HG03135 (cell line): ENCODE measurements around the gene CIZ1.

Source experiments
- ATAC-seq: cut with Tn5 transposase; IDR thresholded peaks from one replicate; pipeline ENCODE4 v1.9.1; 2021; ENCODE audit warnings: mild to moderate bottlenecking, moderate library complexity; ENCODE audit not compliant: unreplicated experiment

CIZ1 gene

DNA sequence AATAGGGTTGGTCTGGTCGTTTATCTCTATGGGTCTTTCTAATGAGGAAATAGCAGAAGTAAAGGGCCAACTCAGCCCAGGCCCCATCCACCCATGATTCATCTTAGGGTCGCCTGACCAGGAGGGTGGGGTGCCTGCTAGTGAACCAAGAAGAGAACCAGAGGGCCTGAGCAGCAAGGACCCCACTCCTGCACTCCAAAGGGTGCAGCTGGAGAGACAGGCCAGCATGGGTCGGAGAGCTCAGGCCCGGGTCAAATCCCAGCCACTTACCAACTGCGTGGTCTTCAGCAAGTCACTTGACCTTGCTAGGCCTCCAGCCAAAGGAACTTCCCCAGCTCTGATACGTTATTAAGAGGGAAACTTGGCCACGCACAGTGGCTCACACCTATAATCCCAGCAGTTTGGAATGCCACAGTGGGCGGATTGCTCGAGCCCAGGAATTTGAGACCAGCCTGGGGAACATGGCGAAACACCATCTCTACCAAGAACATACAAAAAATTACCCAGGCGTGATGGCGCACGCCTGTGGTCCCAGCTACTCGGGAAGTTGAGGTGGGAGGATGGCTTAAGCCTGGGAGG, 27.0 kb downstream of the CIZ1 start:
- no peak for ATAC-seq

DNA sequence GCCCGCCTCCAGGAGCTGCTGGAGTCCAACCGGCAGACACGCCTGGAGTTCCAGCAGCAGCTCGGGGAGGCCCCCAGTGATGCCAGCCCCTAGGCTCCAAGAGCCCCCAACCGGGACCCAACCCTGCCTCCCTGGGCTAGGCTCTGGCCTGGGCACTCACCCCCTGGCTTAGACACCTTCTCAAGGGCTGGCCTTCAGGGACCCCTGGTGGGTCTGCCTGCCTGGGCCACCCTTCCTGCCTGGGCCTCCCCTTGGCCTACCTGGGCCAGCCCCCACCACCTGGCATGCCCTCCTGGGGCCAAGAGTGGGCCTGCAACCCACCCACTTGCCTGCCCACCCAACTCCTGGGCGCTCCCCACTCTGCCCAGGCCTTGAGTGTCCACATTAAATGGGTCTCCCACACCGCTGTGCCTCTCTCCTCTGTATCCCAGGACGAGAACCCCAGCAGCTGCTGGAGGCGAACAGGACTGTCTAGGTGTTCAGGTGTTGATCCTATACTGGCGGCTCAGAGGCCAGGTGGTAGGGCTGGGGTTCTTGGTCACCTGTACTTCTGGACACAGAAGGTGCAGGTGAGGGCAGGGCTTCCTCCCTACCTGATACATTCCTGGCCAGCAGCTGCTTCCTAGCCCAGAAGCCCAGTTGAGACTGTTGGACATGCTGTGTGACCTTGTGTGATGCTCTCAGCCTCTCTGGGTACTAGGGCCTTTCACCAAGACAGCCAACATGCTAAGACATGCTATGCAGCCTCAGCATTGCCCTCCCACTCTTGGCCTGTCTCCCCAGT, 27.7 kb downstream of the CIZ1 start:
- ATAC-seq: no peak

DNA sequence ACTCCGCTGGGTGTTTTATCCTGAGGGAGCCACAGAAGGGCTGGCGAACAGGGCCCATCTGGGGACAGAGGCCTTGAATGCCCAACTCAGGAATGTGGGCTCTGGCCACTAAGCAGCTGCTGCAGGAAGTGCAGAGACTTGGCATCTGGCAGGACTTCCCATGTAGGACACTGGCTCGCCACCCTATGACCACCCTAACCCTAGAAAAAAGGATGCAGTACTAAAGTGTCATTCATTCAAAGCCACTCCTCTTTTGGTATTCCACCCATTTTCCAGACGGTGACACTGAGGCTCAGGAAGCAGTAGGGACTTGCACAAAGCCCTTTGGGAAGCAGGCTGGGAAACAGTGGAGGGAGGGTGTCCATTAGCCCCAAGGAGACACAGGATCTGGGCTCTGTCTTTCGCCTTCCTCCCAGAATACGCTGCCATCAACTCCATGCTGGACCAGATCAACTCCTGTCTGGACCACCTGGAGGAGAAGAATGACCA, 28.3 kb downstream of the CIZ1 start:
- ATAC-seq: no peak

DNA sequence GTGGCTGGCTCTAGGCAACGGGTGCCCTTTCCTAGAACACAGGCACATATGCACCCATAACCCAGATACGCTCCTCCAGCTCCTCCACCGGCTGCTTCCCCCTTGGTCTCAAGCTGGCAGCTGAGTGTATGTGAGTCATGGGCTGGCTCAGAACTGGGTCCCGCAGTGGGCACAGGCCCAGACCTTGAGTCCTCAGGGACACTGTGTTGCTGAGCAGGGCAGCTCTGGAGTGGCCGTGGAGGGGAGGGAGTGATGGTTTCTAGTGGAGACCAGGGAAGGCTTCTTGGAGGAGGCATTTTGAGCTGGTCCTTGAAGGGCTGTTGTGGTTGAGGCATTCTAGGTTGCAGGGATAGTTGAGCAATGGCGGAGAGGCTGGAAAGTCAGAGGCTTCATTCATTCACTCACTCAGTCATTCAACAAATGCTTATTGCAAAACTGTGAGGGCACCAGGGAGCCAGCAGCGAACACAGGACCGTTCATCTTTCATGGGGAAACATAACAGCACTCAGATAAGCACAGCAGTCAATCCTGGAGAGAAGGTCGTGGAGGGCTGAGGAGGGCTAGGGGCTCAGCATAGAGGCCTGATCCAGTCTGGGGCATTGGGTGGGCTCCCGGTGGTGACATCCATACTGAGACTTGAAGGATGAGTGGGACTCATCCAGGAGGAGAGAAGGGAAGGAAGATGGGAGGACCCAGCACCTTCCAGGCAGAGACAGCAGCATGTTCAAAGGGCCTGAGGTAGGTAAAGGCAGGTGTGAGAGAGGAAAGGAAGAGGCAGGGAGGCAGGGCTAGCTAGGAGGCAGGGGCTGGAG, 29.0 kb downstream of the CIZ1 start:
- no peak for ATAC-seq

DNA sequence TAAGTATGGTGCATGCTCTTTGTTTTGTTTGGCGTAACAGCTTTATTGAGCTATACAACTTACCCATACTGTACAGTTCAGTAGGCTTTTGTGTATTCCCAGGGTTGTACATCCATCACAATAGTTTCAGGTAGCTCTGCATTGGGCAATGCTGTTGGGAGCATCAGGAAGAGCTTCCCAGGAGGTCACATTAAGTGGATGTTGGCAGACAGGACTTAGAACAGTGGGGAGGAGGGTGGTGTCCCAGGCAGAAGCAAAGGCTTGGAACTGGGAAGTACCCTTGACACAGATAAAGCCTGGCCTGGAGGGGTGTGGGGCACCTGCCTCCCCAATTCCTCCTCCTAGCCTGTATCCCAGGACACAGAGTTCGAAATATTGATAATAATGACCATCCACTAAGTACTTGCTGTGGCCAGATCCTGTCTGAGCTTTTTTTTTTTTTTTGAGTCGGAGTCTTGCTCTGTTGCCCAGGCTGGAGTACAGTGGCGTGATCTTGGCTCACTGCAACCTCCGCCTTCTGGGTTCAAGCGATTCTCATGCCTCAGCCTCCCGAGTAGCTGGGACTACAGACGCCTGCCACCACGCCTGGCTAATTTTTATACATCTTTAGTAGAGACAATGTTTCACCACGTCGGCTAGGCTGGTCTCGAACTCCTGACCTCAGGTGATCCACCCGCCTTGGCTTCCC, 30.0 kb downstream of the CIZ1 start:
- ATAC-seq: no peak

DNA sequence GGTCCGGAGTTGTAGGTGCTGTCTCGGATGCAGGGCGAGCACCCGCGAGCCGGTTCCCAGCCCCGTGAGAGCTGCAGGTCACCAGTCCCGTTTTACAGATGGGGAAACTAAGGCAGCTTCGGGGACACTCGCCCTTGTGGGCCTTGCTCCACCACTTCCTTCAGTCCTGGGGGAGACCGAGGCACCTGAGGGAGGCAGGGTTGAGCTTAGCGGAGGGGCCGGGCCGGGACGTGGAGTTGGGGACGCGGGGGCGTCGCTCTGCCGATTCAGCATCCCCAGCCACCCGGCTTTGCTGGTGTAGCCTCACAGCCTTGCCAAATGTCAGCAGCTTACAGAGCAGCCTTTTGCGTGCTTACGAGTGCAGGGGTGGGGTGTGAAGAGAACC, 30.8 kb downstream of the CIZ1 start:
- peak; percentile 12 for ATAC-seq

DNA sequence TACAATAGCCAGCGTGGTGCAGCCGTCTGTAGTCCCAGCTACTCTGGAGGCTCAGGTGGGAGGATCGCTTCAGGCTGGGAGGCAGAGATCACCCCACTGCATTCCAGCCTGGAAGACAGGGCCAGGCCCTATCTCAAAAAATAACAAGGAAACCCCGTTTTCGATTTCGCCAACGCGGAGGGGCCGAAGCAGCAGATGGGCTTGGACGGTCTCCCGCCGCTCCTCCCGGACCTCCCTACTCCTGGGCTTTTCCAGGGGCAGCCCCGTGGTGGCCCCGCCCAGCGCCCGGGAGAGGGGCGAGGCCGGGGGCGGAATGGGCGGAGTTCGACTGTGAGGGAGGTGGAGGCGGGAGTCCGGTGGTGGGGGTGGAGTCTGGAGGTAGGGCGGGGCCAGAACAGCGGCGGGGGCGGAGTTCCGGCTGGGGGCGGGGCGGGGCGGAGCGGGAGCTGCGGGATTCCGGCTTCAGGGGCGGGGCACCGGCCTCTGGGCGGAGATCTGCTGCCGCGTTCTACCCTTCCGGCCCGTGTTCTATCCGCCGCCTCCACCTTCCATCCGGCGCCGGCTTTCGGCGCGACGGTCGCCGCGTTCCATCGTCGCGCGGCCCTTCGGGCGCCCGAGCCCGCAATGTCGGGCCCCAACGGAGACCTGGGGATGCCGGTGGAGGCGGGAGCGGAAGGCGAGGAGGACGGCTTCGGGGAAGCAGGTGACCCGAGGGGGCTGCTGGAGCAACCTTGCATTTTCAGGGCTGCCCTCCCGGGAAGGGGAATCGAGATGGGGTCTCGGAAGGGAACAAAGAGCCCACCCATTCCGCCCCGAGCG, 31.4 kb downstream of the CIZ1 start, which contains the start of gene BBLN:
TSS of gene BBLN (plus strand) at position 482 of the 819 bp plus-strand sequence. CDS start at position 625, 143 bp downstream.
- peak; percentile 69 for ATAC-seq

DNA sequence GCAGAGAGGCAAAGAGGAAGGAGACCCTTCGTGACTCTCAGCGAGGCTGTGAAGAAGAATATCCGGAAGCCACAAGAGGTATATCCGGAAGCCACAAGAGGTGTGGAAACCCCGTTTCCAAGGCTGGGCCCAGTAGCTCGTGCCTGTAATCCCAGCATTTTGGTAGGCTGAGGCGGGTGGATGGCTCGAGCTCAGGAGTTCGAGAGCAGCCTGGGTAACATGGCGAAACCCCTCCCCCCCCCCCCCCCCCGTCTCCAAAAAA, 31.9 kb downstream of the CIZ1 start:
- ATAC-seq: no peak

DNA sequence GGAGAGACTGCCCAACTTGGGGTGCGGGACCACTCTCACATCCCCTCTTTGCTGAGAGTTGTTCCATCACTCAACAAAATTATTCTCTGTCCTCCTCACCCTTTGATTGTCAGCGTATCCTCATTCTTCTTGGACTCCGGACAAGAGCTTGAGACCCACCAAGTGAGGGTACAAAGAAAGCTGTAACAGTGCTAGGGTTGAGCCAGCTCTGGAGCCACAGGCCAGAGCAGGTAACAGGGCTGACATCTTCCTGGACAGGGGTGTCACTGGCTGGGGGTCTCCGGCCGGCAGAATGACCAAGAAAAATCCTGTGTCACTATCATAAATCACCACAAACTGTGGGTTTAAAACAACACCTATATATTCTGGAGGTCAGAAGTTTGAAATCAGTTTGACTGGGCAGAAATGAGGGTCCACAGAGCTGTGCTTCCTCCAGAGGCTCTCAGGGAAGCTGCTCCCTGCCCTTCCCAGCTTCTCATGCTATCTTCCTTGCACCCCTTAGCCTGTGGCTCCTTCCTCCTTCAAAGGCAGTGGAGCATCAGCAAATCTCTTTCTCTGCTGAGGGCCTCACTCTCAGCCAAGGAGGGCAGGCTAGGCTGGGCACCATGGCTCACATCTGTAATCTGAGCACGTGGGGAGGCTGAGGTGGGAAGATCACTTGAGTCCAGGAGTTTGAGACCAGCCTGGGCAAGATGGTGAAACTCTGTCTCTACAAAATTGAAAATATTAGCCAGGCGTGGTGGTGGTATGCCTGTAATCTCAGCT, 35.5 kb downstream of the CIZ1 start:
- no peak for ATAC-seq

DNA sequence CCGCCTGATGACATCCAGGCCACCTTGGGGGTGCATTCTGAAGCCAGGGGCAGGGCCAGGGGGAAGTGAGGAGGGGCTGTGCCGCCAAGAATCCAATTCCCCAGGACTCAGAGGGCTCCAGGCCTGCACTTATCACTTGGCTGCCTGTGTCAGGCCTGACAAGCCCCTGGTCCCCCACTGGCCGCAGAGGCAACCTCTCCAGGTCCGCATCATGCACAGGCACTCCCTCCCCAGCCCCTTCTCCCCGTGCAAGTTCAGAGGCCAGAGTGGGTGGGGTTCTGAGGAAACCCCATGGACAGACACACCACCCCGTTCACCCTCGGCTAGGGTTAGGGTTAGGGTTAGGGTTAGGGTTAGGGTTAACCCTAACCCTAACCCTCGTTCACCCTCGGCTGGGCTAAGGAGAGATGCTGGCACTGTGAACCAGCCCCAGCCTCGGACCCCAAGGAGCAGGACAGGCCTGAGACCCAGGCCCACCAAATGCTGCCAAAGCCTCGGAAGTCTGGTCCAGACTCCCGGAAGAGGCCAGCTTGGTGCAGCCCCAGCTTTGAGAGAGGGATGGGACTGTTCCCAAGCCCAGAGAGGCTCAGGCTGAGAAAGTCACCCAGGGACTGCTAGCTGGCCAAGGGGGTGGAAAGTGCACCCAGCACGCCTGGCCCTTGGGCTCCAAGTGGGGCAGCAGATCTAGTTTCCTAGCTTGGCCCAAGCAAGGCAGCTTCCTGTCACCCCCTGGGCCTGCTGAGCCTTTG, 37.3 kb downstream of the CIZ1 start:
- ATAC-seq: no peak

DNA sequence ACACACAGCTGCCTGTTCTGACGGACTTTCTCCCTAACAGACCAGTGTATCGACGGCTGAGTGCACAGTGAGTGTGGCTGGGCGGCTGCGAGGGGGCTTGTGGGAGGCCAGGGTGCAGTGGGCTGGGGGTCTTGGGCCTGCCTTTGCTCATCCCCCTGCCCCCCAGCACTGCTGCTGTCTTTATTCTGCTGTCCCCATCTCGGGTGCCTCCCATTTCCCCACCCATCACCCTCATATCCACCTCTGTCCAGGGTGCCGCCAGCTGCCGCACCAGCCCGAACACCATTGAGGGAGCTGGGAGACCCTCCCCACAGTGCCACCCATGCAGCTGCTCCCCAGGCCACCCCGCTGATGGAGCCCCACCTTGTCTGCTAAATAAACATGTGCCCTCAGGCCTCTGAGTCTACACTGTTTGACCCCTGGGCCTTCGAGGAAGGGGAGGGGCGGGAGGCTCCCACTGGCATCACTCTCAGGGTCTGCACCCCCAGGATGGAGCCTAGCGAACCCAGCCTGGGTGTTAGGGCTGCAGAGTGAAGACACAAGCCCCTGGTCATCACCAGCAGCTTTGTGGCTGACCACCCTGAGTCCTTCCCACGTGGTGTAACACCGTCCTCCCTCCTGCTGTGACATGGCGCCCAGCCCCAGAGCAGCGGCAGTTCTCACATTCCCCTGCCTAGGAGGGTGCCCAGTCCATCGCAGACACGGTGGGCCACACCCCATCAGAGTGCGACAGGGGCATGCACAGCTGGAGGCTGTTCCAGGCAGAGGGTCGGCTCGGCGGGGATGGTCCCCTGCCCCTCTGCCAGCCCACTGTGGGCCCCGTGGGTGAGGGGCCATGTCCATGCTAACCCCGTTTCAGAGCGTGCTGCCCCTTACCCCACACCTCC, 38.1 kb downstream of the CIZ1 start:
- no peak for ATAC-seq

DNA sequence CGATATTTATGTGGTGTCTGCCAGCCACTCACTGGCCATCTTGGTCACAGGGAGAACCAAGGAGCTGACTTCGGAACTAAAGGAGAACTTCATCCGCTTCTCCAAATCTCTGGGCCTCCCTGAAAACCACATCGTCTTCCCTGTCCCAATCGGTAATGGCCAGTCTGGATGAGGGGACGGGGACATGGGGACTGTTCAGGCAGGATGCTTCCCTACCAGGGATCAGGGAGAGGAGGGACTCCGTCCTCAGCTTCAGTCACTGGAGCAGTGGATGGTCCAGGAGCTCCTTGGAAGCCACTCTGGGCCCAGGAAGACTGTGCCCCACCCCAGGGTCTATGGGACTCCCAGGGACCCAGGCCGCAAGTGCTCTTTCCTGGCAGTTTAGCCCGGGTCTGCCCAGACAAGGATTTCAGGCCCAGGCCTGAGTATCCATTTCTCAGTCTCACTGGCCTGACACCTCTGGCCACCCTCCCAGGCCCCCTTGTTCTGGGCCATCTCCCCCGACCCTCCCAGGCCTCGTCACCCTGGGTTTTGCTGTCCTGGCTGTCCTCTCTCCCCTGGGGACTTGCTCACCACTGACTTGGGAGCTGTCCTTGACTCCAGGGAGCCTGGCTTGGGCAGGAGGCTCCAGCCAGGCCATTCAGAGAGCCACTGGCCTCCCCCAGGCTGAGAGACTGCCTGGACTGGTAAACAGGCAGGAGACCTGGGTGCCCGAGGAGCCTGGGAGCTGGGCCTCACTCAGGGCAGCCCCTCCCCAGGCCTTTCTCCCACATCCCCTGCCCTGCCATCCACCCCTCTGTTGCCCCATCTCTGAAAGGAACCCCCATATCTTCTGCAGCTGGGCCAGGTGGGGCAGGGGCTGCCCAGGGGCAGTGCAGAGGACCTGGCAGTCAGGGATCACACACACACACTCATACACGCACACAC, 39.0 kb downstream of the CIZ1 start:
- ATAC-seq: no peak

DNA sequence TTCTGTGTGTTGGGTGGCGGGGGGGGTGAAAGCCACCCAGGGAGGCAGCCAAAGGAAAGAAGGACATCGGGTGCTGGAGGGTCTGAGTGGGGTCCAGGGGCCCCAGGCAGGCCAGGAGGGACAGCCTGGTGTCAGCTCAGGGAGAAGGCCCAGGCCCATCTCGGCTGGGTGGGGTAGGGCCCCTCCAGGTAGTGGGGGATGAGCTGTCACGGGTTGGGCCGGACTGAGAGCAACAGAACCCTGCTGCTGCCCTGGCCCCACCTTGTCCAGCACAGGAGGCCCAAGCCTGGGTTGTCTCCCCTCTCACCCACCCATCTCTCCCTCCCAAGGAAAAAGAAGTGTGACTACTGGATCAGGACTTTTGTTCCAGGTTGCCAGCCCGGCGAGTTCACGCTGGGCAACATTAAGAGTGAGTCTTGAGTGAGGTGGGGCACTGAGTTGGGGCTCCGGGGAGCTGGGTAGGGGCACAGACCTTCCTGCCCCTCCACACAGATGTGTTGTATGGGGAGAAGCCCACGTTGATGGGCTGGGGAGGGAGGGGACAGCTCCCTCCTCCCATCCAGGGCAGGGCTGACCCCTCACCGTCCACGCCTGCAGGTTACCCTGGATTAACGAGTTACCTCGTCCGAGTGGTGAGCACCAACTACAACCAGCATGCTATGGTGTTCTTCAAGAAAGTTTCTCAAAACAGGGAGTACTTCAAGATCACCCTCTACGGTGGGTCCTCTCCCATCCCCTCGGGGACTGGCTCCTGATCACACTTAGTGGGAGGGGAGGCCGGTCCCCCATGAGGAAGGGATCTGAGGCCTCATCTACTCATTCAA, 39.9 kb downstream of the CIZ1 start:
- ATAC-seq: no peak

DNA sequence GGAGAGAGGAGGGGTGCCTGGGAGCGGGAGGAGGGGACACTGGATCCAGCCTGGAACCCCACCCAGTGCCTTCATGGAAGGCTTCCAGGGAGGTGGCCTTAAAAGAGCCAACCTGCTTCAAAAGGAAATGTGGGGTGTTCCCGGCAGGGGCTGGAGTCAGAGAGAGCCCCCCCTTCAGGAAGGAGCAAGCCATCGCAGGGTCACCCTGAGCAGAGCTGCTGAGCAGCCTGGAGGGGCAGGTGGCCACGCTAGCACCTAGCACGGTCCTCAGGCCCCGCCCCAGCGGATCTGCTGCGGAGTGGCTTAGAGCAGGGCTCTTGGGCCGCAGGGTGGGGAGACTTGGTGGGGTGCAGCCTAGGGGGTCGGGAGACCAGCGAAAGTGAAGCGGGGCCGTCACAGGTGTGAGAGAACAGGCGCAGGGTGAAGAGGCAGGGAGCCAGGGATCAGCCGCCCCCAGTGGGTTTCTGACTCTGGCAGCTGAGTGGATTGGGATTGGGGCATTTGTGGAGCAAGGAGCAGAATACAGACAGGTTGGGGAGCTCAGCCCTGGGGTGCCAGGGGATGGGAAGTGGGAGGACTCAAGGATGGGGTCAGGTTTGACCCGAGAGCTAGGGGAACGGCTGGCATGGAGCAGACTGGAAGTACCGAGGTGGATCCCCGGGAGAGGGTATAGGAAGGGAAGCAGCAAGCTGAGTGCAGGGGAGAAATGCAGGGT, 40.6 kb downstream of the CIZ1 start:
- ATAC-seq: no peak

DNA sequence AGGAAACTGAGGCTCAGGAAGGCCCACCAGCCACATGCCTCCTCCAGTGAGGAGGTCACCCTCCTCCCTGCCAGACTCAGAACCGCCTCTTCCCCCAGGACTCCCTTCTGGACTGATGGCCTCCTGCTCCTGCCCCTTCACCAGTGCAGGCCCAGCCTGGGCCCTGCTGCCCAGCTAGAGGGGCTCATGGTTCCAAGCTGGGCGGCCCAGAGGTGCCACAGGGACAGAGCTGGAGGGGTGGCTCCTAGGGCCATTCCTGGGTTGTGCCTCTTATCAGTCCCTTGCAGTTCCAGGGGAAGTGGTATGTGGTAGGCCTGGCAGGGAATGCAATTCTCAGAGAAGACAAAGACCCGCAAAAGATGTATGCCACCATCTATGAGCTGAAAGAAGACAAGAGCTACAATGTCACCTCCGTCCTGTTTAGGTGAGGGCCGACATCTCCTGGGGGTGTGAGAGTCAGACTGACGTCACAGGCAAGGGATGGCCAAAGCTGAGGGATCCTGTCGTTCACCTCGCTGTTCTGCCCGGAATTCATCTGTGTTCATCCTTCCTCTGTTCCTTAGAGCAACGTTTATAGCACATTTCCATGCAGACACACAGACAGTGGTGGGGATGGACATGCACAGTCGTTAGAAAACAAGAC, 41.3 kb downstream of the CIZ1 start:
- ATAC-seq: no peak
